ENCODE data around the gene IER5L. TPM values are rescaled to one million over a fixed set of nuclear protein-coding genes. Genes with fewer than 3 reads are reported as not detected.
A peak's percentile ranks its signal among the peaks of the same experiment; 100 is the strongest.

IER5L gene
- total and polyA plus RNA-seq, 9 of the 15 experiments (the other 6 are each of a cell fraction or from before 2014, with no cell fraction given) = 0.14 to 11.9 (median 0.52) TPM

DNA sequence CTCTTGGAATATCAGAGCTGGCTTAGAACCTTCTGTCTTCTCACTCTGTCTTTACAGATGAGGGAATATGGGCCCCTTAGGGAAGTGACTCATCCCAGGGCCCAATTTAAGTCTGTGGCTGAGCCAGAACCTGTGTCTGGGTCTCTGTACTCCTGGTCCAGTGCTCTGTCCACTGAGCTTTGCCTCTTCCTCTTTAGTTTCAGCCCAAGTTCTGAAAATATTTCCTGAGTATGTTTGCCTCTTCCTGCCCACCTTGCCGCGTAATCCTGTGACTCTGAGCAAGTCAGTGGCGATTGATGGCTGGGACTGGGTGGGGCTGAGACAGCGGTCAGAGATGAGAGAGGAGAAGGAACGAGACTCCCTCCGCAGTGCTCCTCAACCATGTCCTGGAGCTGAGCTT lies 7.8 kb downstream of the IER5L start (continued):
- TF ChIP-seq, protein P1, sequence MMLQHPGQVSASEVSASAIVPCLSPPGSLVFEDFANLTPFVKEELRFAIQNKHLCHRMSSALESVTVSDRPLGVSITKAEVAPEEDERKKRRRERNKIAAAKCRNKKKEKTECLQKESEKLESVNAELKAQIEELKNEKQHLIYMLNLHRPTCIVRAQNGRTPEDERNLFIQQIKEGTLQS (IDR thresholded peaks at IDR 0.05) = peak; percentile 58; the same call in 1 of the 2 replicates
- TF ChIP-seq, protein P1 (CRISPR knock-in tag; conservative IDR thresholded peaks at IDR 0.05) = no peak
- TF ChIP-seq FOSL1 (tag; conservative IDR thresholded peaks at IDR 0.05) (peak; percentile 61), ATF7 (IDR thresholded peaks at IDR 0.05) (0 out of 2 replicates have a peak, but pooled peaks have one; percentile 21), HDAC2 (IDR thresholded peaks at IDR 0.05) (peak; percentile 37; the same call in 1 of the 2 replicates), ETV5 (CRISPR knock-in tag; IDR thresholded peaks at IDR 0.05; ENCODE audit: low read depth) (no peak), MECOM (CRISPR knock-in tag; IDR thresholded peaks at IDR 0.05) (no peak), NBN (IDR thresholded peaks at IDR 0.05; ENCODE audit: low read depth) (no peak), JUN (IDR thresholded peaks at IDR 0.05; ENCODE audit: borderline replicate concordance, low read depth, low read length) (0 out of 2 replicates have a peak, but pooled peaks have one; percentile 6), JUN (CRISPR knock-in tag; IDR thresholded peaks at IDR 0.05; ENCODE audit: borderline replicate concordance) (no peak), HMG20A (CRISPR knock-in tag; conservative IDR thresholded peaks at IDR 0.05) (no peak), ZNF707 (CRISPR knock-in tag; conservative IDR thresholded peaks at IDR 0.05) (no peak), SRSF9 (IDR thresholded peaks at IDR 0.05; ENCODE audit: borderline replicate concordance, low read depth, low read length) (no peak), MAFK (IDR thresholded peaks at IDR 0.05; ENCODE audit: low read length) (no peak)
- TF ChIP-seq, protein P2, sequence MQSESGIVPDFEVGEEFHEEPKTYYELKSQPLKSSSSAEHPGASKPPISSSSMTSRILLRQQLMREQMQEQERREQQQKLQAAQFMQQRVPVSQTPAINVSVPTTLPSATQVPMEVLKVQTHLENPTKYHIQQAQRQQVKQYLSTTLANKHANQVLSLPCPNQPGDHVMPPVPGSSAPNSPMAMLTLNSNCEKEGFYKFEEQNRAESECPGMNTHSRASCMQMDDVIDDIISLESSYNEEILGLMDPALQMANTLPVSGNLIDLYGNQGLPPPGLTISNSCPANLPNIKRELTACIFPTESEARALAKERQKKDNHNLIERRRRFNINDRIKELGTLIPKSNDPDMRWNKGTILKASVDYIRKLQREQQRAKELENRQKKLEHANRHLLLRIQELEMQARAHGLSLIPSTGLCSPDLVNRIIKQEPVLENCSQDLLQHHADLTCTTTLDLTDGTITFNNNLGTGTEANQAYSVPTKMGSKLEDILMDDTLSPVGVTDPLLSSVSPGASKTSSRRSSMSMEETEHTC (IDR thresholded peaks at IDR 0.05) = no peak
- TF ChIP-seq, protein P3, sequence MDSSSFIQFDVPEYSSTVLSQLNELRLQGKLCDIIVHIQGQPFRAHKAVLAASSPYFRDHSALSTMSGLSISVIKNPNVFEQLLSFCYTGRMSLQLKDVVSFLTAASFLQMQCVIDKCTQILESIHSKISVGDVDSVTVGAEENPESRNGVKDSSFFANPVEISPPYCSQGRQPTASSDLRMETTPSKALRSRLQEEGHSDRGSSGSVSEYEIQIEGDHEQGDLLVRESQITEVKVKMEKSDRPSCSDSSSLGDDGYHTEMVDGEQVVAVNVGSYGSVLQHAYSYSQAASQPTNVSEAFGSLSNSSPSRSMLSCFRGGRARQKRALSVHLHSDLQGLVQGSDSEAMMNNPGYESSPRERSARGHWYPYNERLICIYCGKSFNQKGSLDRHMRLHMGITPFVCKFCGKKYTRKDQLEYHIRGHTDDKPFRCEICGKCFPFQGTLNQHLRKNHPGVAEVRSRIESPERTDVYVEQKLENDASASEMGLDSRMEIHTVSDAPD (CRISPR knock-in tag; IDR thresholded peaks at IDR 0.05) = no peak
- TF ChIP-seq, protein P4, sequence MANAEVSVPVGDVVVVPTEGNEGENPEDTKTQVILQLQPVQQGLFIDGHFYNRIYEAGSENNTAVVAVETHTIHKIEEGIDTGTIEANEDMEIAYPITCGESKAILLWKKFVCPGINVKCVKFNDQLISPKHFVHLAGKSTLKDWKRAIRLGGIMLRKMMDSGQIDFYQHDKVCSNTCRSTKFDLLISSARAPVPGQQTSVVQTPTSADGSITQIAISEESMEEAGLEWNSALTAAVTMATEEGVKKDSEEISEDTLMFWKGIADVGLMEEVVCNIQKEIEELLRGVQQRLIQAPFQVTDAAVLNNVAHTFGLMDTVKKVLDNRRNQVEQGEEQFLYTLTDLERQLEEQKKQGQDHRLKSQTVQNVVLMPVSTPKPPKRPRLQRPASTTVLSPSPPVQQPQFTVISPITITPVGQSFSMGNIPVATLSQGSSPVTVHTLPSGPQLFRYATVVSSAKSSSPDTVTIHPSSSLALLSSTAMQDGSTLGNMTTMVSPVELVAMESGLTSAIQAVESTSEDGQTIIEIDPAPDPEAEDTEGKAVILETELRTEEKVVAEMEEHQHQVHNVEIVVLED (CRISPR knock-in tag; IDR thresholded peaks at IDR 0.05) = no peak
- TF ChIP-seq, protein P5, sequence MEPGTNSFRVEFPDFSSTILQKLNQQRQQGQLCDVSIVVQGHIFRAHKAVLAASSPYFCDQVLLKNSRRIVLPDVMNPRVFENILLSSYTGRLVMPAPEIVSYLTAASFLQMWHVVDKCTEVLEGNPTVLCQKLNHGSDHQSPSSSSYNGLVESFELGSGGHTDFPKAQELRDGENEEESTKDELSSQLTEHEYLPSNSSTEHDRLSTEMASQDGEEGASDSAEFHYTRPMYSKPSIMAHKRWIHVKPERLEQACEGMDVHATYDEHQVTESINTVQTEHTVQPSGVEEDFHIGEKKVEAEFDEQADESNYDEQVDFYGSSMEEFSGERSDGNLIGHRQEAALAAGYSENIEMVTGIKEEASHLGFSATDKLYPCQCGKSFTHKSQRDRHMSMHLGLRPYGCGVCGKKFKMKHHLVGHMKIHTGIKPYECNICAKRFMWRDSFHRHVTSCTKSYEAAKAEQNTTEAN (CRISPR knock-in tag; IDR thresholded peaks at IDR 0.05) = no peak

All from K562 (cell line).